ENCODE data around the gene SYNM. TPM values are rescaled to one million over a fixed set of nuclear protein-coding genes. Genes with fewer than 3 reads are reported as not detected.
A peak's percentile ranks its signal among the peaks of the same experiment; 100 is the strongest.

Gene SYNM
- total RNA-seq, 1 donor from 2014 or later = 37.7 TPM

GRCh38 chr15:99157456-99157855 lies 52.6 kb downstream of the SYNM start:
- H3K27ac ChIP-seq = no peak overlapping the region
- no peaks in the 10 kb centered on the region for H3K9me3 ChIP-seq
- no peaks in the 10 kb centered on the region for H3K4me1 ChIP-seq
- intact Hi-C loops (cut with DNase I) = no loop called here
- no peaks in the 10 kb centered on the region for H3K27me3 ChIP-seq
- H3K36me3 ChIP-seq = peaks cover 18 to 25% of the 10 kb centered on the region in 2 donors
- no peak overlapping the region for H3K4me3 ChIP-seq
- TF ChIP-seq, protein P1, sequence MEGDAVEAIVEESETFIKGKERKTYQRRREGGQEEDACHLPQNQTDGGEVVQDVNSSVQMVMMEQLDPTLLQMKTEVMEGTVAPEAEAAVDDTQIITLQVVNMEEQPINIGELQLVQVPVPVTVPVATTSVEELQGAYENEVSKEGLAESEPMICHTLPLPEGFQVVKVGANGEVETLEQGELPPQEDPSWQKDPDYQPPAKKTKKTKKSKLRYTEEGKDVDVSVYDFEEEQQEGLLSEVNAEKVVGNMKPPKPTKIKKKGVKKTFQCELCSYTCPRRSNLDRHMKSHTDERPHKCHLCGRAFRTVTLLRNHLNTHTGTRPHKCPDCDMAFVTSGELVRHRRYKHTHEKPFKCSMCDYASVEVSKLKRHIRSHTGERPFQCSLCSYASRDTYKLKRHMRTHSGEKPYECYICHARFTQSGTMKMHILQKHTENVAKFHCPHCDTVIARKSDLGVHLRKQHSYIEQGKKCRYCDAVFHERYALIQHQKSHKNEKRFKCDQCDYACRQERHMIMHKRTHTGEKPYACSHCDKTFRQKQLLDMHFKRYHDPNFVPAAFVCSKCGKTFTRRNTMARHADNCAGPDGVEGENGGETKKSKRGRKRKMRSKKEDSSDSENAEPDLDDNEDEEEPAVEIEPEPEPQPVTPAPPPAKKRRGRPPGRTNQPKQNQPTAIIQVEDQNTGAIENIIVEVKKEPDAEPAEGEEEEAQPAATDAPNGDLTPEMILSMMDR (IDR thresholded peaks at IDR 0.05) = no peak
- peak in 1 of 2 donors; percentile 9 for DNase-seq (ENCODE audit: low spot score in 2 of 2)

DNA sequence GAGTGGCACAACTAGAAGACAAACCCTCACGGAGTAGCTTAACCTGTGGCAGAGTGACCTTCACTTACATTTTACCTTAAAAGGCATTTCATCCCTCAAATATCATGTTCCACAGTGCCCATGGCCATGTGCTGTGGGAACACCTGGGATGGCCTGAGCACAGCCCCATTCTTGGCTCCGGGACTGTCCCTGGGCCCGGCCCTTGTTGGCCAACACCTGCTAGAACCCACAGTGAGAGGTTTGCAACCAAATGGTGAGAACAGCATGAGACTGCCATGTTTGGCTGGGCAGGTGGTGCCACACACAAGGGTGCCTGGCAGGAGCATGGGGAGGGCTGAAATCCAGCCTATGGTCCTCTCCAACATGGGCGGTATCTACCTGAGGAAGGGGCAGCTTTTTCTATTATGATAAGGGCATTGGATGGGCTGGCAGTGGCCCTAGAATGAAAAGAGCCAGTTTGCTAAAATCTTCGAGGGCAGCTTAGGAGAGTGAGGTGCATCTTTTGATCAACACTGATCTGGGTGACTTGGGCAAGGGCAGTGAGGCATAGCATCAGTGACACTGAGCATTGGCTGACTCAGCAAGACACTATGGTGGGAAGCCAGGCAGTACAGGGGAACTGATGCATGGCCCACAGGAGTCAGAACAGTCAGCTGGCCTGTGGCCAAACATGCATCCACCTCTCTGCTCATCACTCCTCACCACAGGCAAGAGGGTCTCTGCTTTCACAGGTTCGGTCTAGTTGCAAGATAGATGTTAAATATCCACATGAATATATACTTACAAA lies 53.9 kb downstream of the SYNM start:
- Histone ChIP-seq H3K9me3 (no peaks in the 10 kb centered on the region), H3K4me1 (no peaks in the 10 kb centered on the region), H3K36me3 (peaks cover 18 to 22% of the 10 kb centered on the region in 2 donors), H3K27me3 (no peaks in the 10 kb centered on the region), H3K27ac (no peak overlapping the region), H3K4me3 (no peak overlapping the region)
- peak in 1 of 2 donors; percentile 59 for DNase-seq (ENCODE audit: low spot score in 2 of 2)
- intact Hi-C loops (cut with DNase I) = no loop called here
- TF ChIP-seq, protein P1 (IDR thresholded peaks at IDR 0.05) = no peak

GRCh38 chr15:99163271-99164062 lies 58.6 kb downstream of the SYNM start:
- Histone ChIP-seq H3K4me3 (no peak overlapping the region), H3K27ac (no peak overlapping the region), H3K9me3 (no peaks in the 10 kb centered on the region), H3K4me1 (peaks cover 0 to 2% of the 10 kb centered on the region in 2 donors), H3K27me3 (no peaks in the 10 kb centered on the region), H3K36me3 (peaks cover 11 to 15% of the 10 kb centered on the region in 2 donors)
- intact Hi-C loops (cut with DNase I) = no loop called here
- TF ChIP-seq, protein P1 (IDR thresholded peaks at IDR 0.05) = no peak
- peak in 1 of 2 donors; percentile 12 for DNase-seq (ENCODE audit: low spot score in 2 of 2)

GRCh38 chr15:99164119-99164518 lies 59.2 kb downstream of the SYNM start:
- Histone ChIP-seq H3K27ac (no peak overlapping the region), H3K4me1 (peaks cover 2 to 7% of the 10 kb centered on the region in 2 donors), H3K4me3 (no peak overlapping the region), H3K36me3 (peaks cover 4 to 8% of the 10 kb centered on the region in 2 donors), H3K27me3 (no peaks in the 10 kb centered on the region), H3K9me3 (no peaks in the 10 kb centered on the region)
- no peak for DNase-seq (ENCODE audit: low spot score in 2 of 2)
- TF ChIP-seq, protein P1 (IDR thresholded peaks at IDR 0.05) = no peak
- intact Hi-C loops (cut with DNase I) = no loop called here

DNA sequence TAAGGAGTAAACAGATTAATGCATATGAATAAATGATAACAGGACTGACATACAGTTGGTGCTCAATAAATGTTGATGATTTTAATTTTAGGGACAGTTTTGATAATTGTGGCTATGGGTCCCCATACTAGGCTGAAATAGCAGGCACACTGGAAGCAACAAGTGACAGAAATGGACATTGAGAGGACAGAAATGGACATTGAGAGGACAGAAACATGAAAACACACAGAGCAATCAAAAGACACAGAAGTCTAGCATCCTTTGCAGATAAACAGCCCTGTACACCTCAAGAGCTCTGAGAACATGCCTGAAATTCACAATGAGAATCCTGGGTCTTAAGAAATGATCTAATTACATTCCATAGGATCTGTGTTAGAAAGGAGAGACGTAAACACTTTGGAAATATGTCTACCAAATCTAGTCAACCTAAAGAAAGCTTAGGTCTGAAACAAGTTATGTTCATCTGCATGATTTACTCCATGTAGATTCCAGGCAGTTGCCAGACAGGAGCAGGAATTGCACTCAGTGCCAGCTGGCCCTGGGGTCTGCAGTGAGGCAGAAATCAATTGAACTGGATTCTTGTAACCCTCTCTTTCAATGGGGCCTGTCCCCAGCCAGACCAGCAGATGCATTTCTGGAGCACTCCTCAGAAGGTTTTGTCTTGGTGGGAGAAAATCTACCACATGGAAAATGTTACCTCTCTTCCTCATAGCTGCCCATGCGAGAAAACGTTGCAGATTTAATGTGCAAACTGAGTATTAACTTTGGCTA lies 60.3 kb downstream of the SYNM start:
- H3K4me1 ChIP-seq = peaks cover 8 to 16% of the 10 kb centered on the region in 2 donors
- H3K9me3 ChIP-seq = no peaks in the 10 kb centered on the region
- intact Hi-C loops (cut with DNase I) = no loop called here
- H3K4me3 ChIP-seq = no peak overlapping the region
- no peak overlapping the region for H3K27ac ChIP-seq
- TF ChIP-seq, protein P1 (IDR thresholded peaks at IDR 0.05) = no peak
- H3K27me3 ChIP-seq = no peaks in the 10 kb centered on the region
- peaks cover 4 to 6% of the 10 kb centered on the region in 2 donors for H3K36me3 ChIP-seq
- peak in 1 of 2 donors; percentile 28 for DNase-seq (ENCODE audit: low spot score in 2 of 2)
